GM21825 (cell line): ENCODE measurements around the gene AGO1.

Experiments used
- ATAC-seq: cut with Tn5 transposase; IDR thresholded peaks from one replicate; pipeline ENCODE4 v1.9.1; 2021; ENCODE audit warnings: mild to moderate bottlenecking, moderate library complexity; ENCODE audit not compliant: unreplicated experiment

AGO1 gene

GRCh38 chr1:35882945-35883634 is at the start of gene AGO1:
Gene AGO1 (plus strand): TSS chr1:35883209. CDS start chr1:35883422, 213 bp downstream.
- ATAC-seq: peak; percentile 84

GRCh38 chr1:35833395-35833794 is 49.6 kb upstream of the AGO1 start:
- no peak for ATAC-seq

GRCh38 chr1:35834218-35834617 is 48.8 kb upstream of the AGO1 start:
- ATAC-seq: no peak

- no peak for ATAC-seq
Observed at GRCh38 chr1:35835398-35835797, 47.6 kb upstream of the AGO1 start.

GRCh38 chr1:35836734-35837133 is 46.3 kb upstream of the AGO1 start:
- no peak for ATAC-seq

GRCh38 chr1:35838693-35839245 is 44.2 kb upstream of the AGO1 start:
- no peak for ATAC-seq

GRCh38 chr1:35844826-35845225 is 38.2 kb upstream of the AGO1 start:
- no peak for ATAC-seq

GRCh38 chr1:35845766-35846165 is 37.2 kb upstream of the AGO1 start:
- ATAC-seq: no peak

GRCh38 chr1:35847935-35848565 is 35.0 kb upstream of the AGO1 start:
- no peak for ATAC-seq

GRCh38 chr1:35850051-35850450 is 33.0 kb upstream of the AGO1 start:
- ATAC-seq: no peak

GRCh38 chr1:35850716-35851115 is 32.3 kb upstream of the AGO1 start:
- ATAC-seq: no peak

GRCh38 chr1:35851132-35851869 is 31.7 kb upstream of the AGO1 start:
- no peak for ATAC-seq

- no peak for ATAC-seq
Observed at GRCh38 chr1:35852241-35852640, 30.8 kb upstream of the AGO1 start.

- no peak for ATAC-seq
Observed at GRCh38 chr1:35854989-35855700, 27.9 kb upstream of the AGO1 start.

- no peak for ATAC-seq
Observed at GRCh38 chr1:35856964-35857363, 26.0 kb upstream of the AGO1 start.

GRCh38 chr1:35857830-35858229 is 25.2 kb upstream of the AGO1 start:
- ATAC-seq: no peak

- no peak for ATAC-seq
Observed at GRCh38 chr1:35860696-35861095, 22.3 kb upstream of the AGO1 start.

- no peak for ATAC-seq
Observed at GRCh38 chr1:35863136-35863535, 19.9 kb upstream of the AGO1 start.

GRCh38 chr1:35863881-35864625 is 19.0 kb upstream of the AGO1 start:
- ATAC-seq: no peak

- ATAC-seq: no peak
Observed at GRCh38 chr1:35864813-35865212, 18.2 kb upstream of the AGO1 start.
